K562 (cell line): Measurements from ENCODE around the gene RORC. TPM values are rescaled to one million over a fixed set of nuclear protein-coding genes. Genes with fewer than 3 reads are reported as not detected.

Experiments used
- ATAC-seq: fragments of 200-7000 bp; cut with Tn5 transposase; 3 replicates; pipeline ENCODE4 v1.9.1; 2020; ENCODE audit warnings: moderate library complexity
- BruUV-seq: library from RNA; stranded (reverse); fragments of 400-500 nt; replicated peaks from 2 replicates; lab custom pipeline; 2021; lab: Mats Ljungman, UMichigan
- CTCF ChIA-PET: fragments of 300-600 bp; formaldehyde crosslinking; extraction: SDS; loops from one replicate; lab custom pipeline; 2021; ENCODE audit warnings: low intra/inter-chr PET ratio; lab: Yijun Ruan, JAX
- POLR2A ChIA-PET: fragments of 300-600, 350-650 bp; sonication (Branson Sonifier 250); formaldehyde crosslinking; extraction: SDS; loops from one replicate; lab custom pipeline; 2021; ENCODE audit warnings: antibody characterized with exemption, inconsistent platforms; lab: Yijun Ruan, JAX
- DNase-seq, 4 experiments: peaks; one replicate each; pipeline versions ENCODE4 v3.0.0 to v3.0.0-alpha.2; 2011 to 2018; ENCODE audit warnings: low spot score in 3 of 4, mixed read lengths in 3 of 4; ENCODE audit errors: extremely low read depth in 1 of 4
- FAIRE-seq: peaks from 2 replicates; lab custom pipeline; 2011; peaks lifted over from hg19 to GRCh38; lab: Jason Lieb, UNC
- H2AFZ ChIP-seq: 2 replicates; pipeline ENCODE4 v1.6.0; 2011; ENCODE audit warnings: low read depth, low read length, control low read depth, inconsistent platforms
- H3K27ac ChIP-seq: fragments of 200-600 bp; 3 replicates; pipeline ENCODE4 v1.8.0; 2011; ENCODE audit warnings: low read depth, mild to moderate bottlenecking, control low read depth, inconsistent platforms, low read length, moderate library complexity, mixed read lengths; ENCODE audit errors: extremely low read depth
- H3K27me3 ChIP-seq, 2 experiments: fragments of 300-600 bp in 1 of 2; 2 replicates in 1 of 2; 3 replicates in 1 of 2; pipeline versions ENCODE4 v1.6.0 to v1.8.0; 2011; ENCODE audit warnings: inconsistent platforms in 2 of 2, low read length in 2 of 2, mild to moderate bottlenecking in 1 of 2, mixed read lengths in 1 of 2, moderate library complexity in 1 of 2; ENCODE audit not compliant: control insufficient read depth in 2 of 2, insufficient read depth in 2 of 2
- H3K36me3 ChIP-seq: fragments of 300-600 bp; 3 replicates; pipeline ENCODE4 v1.8.0; 2011; ENCODE audit warnings: mild to moderate bottlenecking, low read length, inconsistent platforms; ENCODE audit not compliant: control insufficient read depth, insufficient read depth
- H3K4me1 ChIP-seq, 2 experiments: fragments of 200-600 bp in 1 of 2; replicated peaks in 1 of 2; 2 replicates in 1 of 2; 3 replicates in 1 of 2; pipeline versions ENCODE4 v1.5.1 to v1.8.0; 2011; ENCODE audit warnings: inconsistent platforms in 2 of 2, low read length in 2 of 2, mild to moderate bottlenecking in 1 of 2, mixed read lengths in 1 of 2, moderate library complexity in 1 of 2; ENCODE audit not compliant: control insufficient read depth in 2 of 2, insufficient read depth in 2 of 2
- H3K4me2 ChIP-seq: 2 replicates; pipeline ENCODE4 v1.6.1; 2011; ENCODE audit warnings: low read length, control low read depth, inconsistent platforms, mixed read lengths; ENCODE audit not compliant: insufficient read depth
- H3K4me3 ChIP-seq: fragments of 200-600 bp; sonication (generic), shearing (Covaris generic); 2 replicates; pipeline ENCODE4 v1.5.1; 2016; ENCODE audit warnings: control low read depth, inconsistent platforms
- H3K79me2 ChIP-seq: fragments of 200-600 bp; 3 replicates; pipeline ENCODE4 v1.8.0; 2011; ENCODE audit warnings: low read length, inconsistent platforms; ENCODE audit not compliant: control insufficient read depth, insufficient read depth
- H3K9ac ChIP-seq, 2 experiments: 2 replicates each; pipeline versions ENCODE4 v1.6.0 to v1.6.1; 2011; ENCODE audit warnings: low read depth in 2 of 2, low read length in 2 of 2, control low read depth in 1 of 2, inconsistent platforms in 1 of 2, mild to moderate bottlenecking in 1 of 2, mixed read lengths in 1 of 2; ENCODE audit not compliant: insufficient read depth in 1 of 2
- H3K9me1 ChIP-seq: one replicate; pipeline ENCODE4 v1.6.0; 2011; ENCODE audit warnings: inconsistent platforms, mild to moderate bottlenecking, low read length, moderate library complexity; ENCODE audit not compliant: control insufficient read depth, insufficient read depth
- H3K9me3 ChIP-seq: replicated peaks from 2 replicates; pipeline ENCODE4 v1.5.1; 2011; ENCODE audit warnings: low read depth, low read length, inconsistent platforms; ENCODE audit not compliant: control insufficient read depth, insufficient read depth
- H4K20me1 ChIP-seq: replicated peaks from 2 replicates; pipeline ENCODE4 v1.6.1; 2011; ENCODE audit warnings: low read length, inconsistent platforms, mixed read lengths; ENCODE audit not compliant: control insufficient read depth, insufficient read depth
- CREBBP ChIP-seq: IDR thresholded peaks from one replicate; pipeline ENCODE4 v1.6.1; 2012; ENCODE audit warnings: low read depth, mild to moderate bottlenecking, control low read depth, inconsistent platforms, low read length
- DDX20 ChIP-seq: fragments of 450-650 bp; IDR thresholded peaks from 2 replicates; pipeline ENCODE4 v1.6.1; 2016; ENCODE audit warnings: missing genetic modification characterization, low read depth, mild to moderate bottlenecking, missing compliant biosample characterization, moderate library complexity
- ETV6 ChIP-seq, 3 experiments: fragments of 150-350 bp in 1 of 3; sonication (generic) in 1 of 3; formaldehyde crosslinking in 1 of 3; IDR thresholded peaks; 2 replicates each; pipeline versions ENCODE4 v1.6.1 to v1.8.0; 2014 to 2022; ENCODE audit warnings: borderline replicate concordance in 2 of 3, low read depth in 2 of 3, antibody characterized with exemption in 1 of 3, low read length in 1 of 3, mild to moderate bottlenecking in 1 of 3, missing genetic modification reagents in 1 of 3
- GATA2 ChIP-seq: sonication (generic); formaldehyde crosslinking; IDR thresholded peaks from 2 replicates; pipeline ENCODE4 v1.4.0; 2020; ENCODE audit warnings: mild to moderate bottlenecking, missing genetic modification reagents
- HMGN3 ChIP-seq: IDR thresholded peaks from 2 replicates; pipeline ENCODE4 v1.6.1; 2011; ENCODE audit warnings: borderline replicate concordance, low read depth, mild to moderate bottlenecking, mixed read lengths, low read length; ENCODE audit not compliant: insufficient read length; ENCODE audit errors: extremely low read depth
- HSF4 ChIP-seq: fragments of 250-450 bp; sonication (Bioruptor Pico); IDR thresholded peaks from 2 replicates; pipeline ENCODE4 v2.1.2; 2022; ENCODE audit warnings: mild to moderate bottlenecking, moderate library complexity, borderline replicate concordance
- JUND ChIP-seq, 2 experiments: IDR thresholded peaks; 2 replicates in 1 of 2; 3 replicates in 1 of 2; pipeline ENCODE4 v1.6.1; 2011; ENCODE audit warnings: borderline replicate concordance in 2 of 2, low read depth in 2 of 2, low read length in 2 of 2, improper control_type of control experiment in 1 of 2, missing biosample characterization in 1 of 2, missing genetic modification characterization in 1 of 2, missing genetic modification reagents in 1 of 2
- KAT2B ChIP-seq: IDR thresholded peaks from one replicate; pipeline ENCODE4 v1.6.1; 2012; ENCODE audit warnings: low read depth, mild to moderate bottlenecking, control low read depth, inconsistent platforms, low read length, moderate library complexity
- MBD2 ChIP-seq: sonication (generic); IDR thresholded peaks from 2 replicates; pipeline ENCODE4 v1.6.1; 2016; ENCODE audit warnings: low read depth, borderline replicate concordance
- SMAD3 ChIP-seq: fragments of 450-650 bp; formaldehyde crosslinking; conservative IDR thresholded peaks from 2 replicates; pipeline ENCODE4 v1.4.0; 2020; ENCODE audit warnings: mild to moderate bottlenecking
- SRSF3 ChIP-seq: fragments of 200-400 bp; formaldehyde crosslinking; IDR thresholded peaks from 2 replicates; pipeline ENCODE4 v1.6.1; 2016; ENCODE audit warnings: mild to moderate bottlenecking, low read length, moderate library complexity; ENCODE audit not compliant: insufficient read depth
- TAF1 ChIP-seq: IDR thresholded peaks from 2 replicates; pipeline ENCODE4 v1.6.1; 2011; ENCODE audit warnings: mild to moderate bottlenecking, low read length, moderate library complexity; ENCODE audit not compliant: insufficient read depth, control insufficient read depth, severe bottlenecking; ENCODE audit errors: extremely low read depth
- ZNF217 ChIP-seq: sonication (generic); formaldehyde crosslinking; IDR thresholded peaks from 2 replicates; pipeline ENCODE4 v1.8.0; 2022; ENCODE audit warnings: mild to moderate bottlenecking, missing genetic modification reagents
- WGBS: fragments of 100-300 bp; shearing (Covaris generic); methylation state at CpG from one replicate; pipeline ENCODE4 v1.1.6; 2016; ENCODE audit warnings: low coverage, mixed read lengths; ENCODE audit not compliant: insufficient coverage; ENCODE audit errors: missing lambda C conversion rate; 5-methylcytosine and 5-hydroxymethylcytosine counted together
- in situ Hi-C: fragments of 300-500 bp; cut with MboI; formaldehyde crosslinking; loops from 4 replicates; pipeline ENCODE4 v1.15.0; 2018; ENCODE audit warnings: inconsistent platforms, mixed read lengths
- intact Hi-C: fragments of 100-400 bp; cut with micrococcal nuclease; formaldehyde crosslinking; loops from 2 replicates; pipeline ENCODE4 v1.14.2; 2022
- polyA plus RNA-seq, 8 experiments: library from polyadenylated mRNA; depleted of rRNA in 4 of 8; stranded (reverse) in 5 of 8; unstranded in 3 of 8; fragments of >200 nt; fragmentation: Nextera tagmentation in 2 of 8; fragmentation: Illumina TruSeq in 1 of 8; extraction: Ambion mirVana in 2 of 8; extraction: Trizol in 1 of 8; gene quantifications; 2 replicates each; pipeline versions ENCODE4 v1.2.1 to v1.2.3, GENCODE V29; 2011 to 2014; ENCODE audit warnings: inconsistent platforms in 1 of 8, missing spikeins in 1 of 8
- total RNA-seq, 7 experiments: library from RNA; depleted of rRNA in 6 of 7; stranded (reverse); fragments of >200 nt in 6 of 7; fragmentation: Illumina TruSeq in 2 of 7; extraction: Trizol in 2 of 7; gene quantifications; 2 replicates each; pipeline versions ENCODE4 v1.2.1 to v1.2.3, GENCODE V29; 2011 to 2021; ENCODE audit warnings: low replicate concordance in 1 of 7

The RORC gene
- total and polyA plus RNA-seq, 9 of the 15 experiments (the other 6 are each of a cell fraction or from before 2014, with no cell fraction given): not detected

DNA sequence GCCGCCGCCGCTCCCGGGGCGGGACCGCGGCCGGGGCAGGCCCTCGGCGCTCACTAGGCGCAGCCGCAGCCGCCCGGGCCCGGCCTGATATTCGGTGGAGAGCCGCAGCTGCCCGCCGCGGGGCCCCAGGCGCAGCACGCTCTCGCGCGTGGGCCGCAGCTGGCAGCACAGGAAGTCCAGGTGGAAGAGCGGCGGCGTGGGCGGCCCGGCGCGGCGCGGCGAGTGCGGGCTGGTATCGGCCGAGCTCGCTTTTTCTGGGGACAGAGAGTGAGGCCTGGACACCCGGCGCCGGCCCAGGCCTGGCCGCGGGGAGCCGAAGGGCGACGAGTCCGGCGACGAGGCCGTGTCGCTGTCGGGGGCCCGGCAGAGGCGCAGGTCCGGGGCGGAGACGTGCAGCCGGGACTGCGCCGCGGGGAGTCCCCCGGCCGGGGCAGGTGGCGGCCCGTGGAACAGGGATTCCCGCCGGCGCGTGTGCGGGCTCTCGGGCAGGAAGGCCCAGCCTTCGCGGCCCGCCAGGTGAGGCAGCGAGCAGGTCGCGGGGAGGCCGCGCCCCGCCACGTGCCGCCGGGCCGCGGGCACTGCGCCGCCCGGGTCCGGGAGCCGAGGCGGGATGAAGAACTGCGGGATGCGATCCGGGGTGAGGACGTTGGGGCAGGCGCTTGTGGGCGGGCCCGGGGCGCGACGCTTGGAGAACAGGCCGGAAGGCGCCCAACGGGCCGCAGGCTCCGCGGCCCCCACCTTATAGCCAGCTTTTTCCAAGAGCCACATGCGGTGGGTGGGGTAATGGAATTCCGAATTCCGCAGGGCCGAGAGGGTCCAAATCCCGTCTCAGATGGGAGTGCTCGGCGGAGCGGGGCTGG lies 6.8 kb upstream of the RORC start:
- POLR2A ChIA-PET: no interaction called here
- H3K4me3 ChIP-seq: no peak overlapping the region
- TF ChIP-seq ZNF217 (CRISPR knock-in tag) (no peak), DDX20 (tag) (no peak), HSF4 (CRISPR knock-in tag) (no peak), GATA2 (CRISPR knock-in tag) (no peak), SRSF3 (no peak), ETV6 (IDR thresholded peaks at IDR 0.05; ENCODE audit: borderline replicate concordance in 1 of 2, low read depth in 2 of 2, low read length in 1 of 2) (no peak), ETV6 (CRISPR knock-in tag; IDR thresholded peaks at IDR 0.05; ENCODE audit: borderline replicate concordance) (no peak), HMGN3 (no peak), SMAD3 (CRISPR knock-in tag) (no peak), TAF1 (no peak), JUND (IDR thresholded peaks at IDR 0.05; ENCODE audit: borderline replicate concordance, low read depth, low read length) (no peak), JUND (tag; IDR thresholded peaks at IDR 0.05; ENCODE audit: borderline replicate concordance, low read depth, low read length) (no peak), MBD2 (no peak), CREBBP (no peak), KAT2B (no peak)

More for the DNA sequence above, 6.8 kb upstream of the RORC start:
- no peak overlapping the region for H3K27ac ChIP-seq
- no TSS peak for BruUV-seq
- FAIRE-seq (no peak), ATAC-seq (no peak), DNase-seq (no peak)
- H3K9me3 ChIP-seq: no peaks in the 10 kb centered on the region
- H2AFZ ChIP-seq: no peak overlapping the region
- H3K4me2 ChIP-seq: no peak overlapping the region
- no peaks in the 10 kb centered on the region for H4K20me1 ChIP-seq
- H3K9ac ChIP-seq: no peak overlapping the region
- in situ Hi-C loops: no loop called here
- 79% methylated on average over 22 of the region's 117 CpGs for WGBS
- H3K36me3 ChIP-seq: no peaks in the 10 kb centered on the region
- CTCF ChIA-PET: interaction anchor here (2.7 kb wide), 1 partner anchor 146 kb away, joined by 26 read pairs; no protein-coding TSS in a partner anchor
- H3K27me3 ChIP-seq: peaks cover 4 to 12% of the 10 kb centered on the region in 2 experiments; a peak in 3 of 5 replicates
- H3K9me1 ChIP-seq: no peaks in the 10 kb centered on the region
- H3K79me2 ChIP-seq: no peaks in the 10 kb centered on the region
- H3K4me1 ChIP-seq: peaks cover 0 to 13% of the 10 kb centered on the region in 2 experiments; a peak in 2 of 5 replicates
- intact Hi-C loops: loop anchor here (5.0 kb wide), 2 partner anchors 246 to 536 kb away; no protein-coding TSS in a partner anchor
